ENCODE measurements around the gene PLB1. TPM values are rescaled to one million over a fixed set of nuclear protein-coding genes. Genes with fewer than 3 reads are reported as not detected.

Gene PLB1
- total RNA-seq, 1 experiment from 2014 or later = 0.91 TPM

- no TSS peak for BruUV-seq (replicated peaks)
- Mint-ChIP-seq H3K27me3 (ENCODE audit: insufficient read depth, unreplicated experiment) (peaks cover 30% of the 10 kb centered on the region), H3K4me1 (ENCODE audit: insufficient read depth, unreplicated experiment) (no peaks in the 10 kb centered on the region), H3K36me3 (ENCODE audit: insufficient read depth, unreplicated experiment) (no peaks in the 10 kb centered on the region), H3K9me3 (ENCODE audit: unreplicated experiment) (no peaks in the 10 kb centered on the region), H3K27ac (ENCODE audit: low read depth, unreplicated experiment) (no peak overlapping the region), H3K4me3 (ENCODE audit: unreplicated experiment) (no peak overlapping the region)
- no peak for TF ChIP-seq CTCF (IDR thresholded peaks at IDR 0.05; ENCODE audit: unreplicated experiment)
- intact Hi-C loops (cut with micrococcal nuclease) = no loop called here
- ChIA-PET POLR2A (no interaction called here), CTCF (interaction anchor here (0.7 kb wide), 1 partner anchor 21 kb away, joined by 3 read pairs; no protein-coding TSS in a partner anchor)
- no peak for DNase-seq (ENCODE audit: unreplicated experiment)
Observed at GRCh38 chr2:28534817-28535216, 39.0 kb downstream of the PLB1 start.

- no peaks in the 10 kb centered on the region for H3K36me3 Mint-ChIP-seq (ENCODE audit: insufficient read depth, unreplicated experiment)
- POLR2A ChIA-PET = no interaction called here
- no TSS peak for BruUV-seq (replicated peaks)
- no peaks in the 10 kb centered on the region for H3K9me3 Mint-ChIP-seq (ENCODE audit: unreplicated experiment)
- TF ChIP-seq CTCF (IDR thresholded peaks at IDR 0.05; ENCODE audit: unreplicated experiment) = no peak
- no peak overlapping the region for H3K27ac Mint-ChIP-seq (ENCODE audit: low read depth, unreplicated experiment)
- intact Hi-C loops (cut with micrococcal nuclease) = no loop called here
- H3K4me1 Mint-ChIP-seq (ENCODE audit: insufficient read depth, unreplicated experiment) = no peaks in the 10 kb centered on the region
- CTCF ChIA-PET = no interaction called here
- no peak overlapping the region for H3K4me3 Mint-ChIP-seq (ENCODE audit: unreplicated experiment)
- DNase-seq (ENCODE audit: unreplicated experiment) = no peak
- peaks cover 15% of the 10 kb centered on the region for H3K27me3 Mint-ChIP-seq (ENCODE audit: insufficient read depth, unreplicated experiment)
Observed at GRCh38 chr2:28538134-28538533, 42.3 kb downstream of the PLB1 start.

DNA sequence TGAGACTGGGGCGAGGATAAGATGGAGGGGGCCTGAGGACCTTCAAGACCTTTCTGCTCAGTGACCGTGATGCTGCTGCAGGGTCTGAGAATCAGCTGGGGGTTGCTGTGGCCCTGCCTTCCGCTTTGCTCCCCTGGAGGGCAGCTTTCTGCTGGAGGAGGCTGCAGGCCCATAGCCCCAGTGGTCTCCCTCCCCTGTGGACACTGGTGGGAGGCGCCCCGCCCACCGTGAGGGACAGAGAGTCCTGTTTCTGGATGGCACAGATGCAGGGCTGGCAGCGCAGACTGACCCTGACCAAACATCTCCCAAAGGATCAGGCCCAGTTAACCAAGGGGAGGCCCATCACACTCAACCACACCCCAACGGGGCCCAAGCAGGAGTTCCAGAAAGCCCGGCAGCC, 42.8 kb downstream of the PLB1 start:
- no peaks in the 10 kb centered on the region for H3K36me3 Mint-ChIP-seq (ENCODE audit: insufficient read depth, unreplicated experiment)
- no peaks in the 10 kb centered on the region for H3K4me1 Mint-ChIP-seq (ENCODE audit: insufficient read depth, unreplicated experiment)
- no TSS peak for BruUV-seq (replicated peaks)
- H3K9me3 Mint-ChIP-seq (ENCODE audit: unreplicated experiment) = no peaks in the 10 kb centered on the region
- ChIA-PET CTCF (interaction anchor here (0.8 kb wide), 1 partner anchor 205 kb away, joined by 3 read pairs; no protein-coding TSS in a partner anchor), POLR2A (no interaction called here)
- H3K4me3 Mint-ChIP-seq (ENCODE audit: unreplicated experiment) = no peak overlapping the region
- no peak overlapping the region for H3K27ac Mint-ChIP-seq (ENCODE audit: low read depth, unreplicated experiment)
- TF ChIP-seq CTCF (IDR thresholded peaks at IDR 0.05; ENCODE audit: unreplicated experiment) = no peak
- intact Hi-C loops (cut with micrococcal nuclease) = no loop called here
- peaks cover 9% of the 10 kb centered on the region for H3K27me3 Mint-ChIP-seq (ENCODE audit: insufficient read depth, unreplicated experiment)
- no peak for DNase-seq (ENCODE audit: unreplicated experiment)

DNA sequence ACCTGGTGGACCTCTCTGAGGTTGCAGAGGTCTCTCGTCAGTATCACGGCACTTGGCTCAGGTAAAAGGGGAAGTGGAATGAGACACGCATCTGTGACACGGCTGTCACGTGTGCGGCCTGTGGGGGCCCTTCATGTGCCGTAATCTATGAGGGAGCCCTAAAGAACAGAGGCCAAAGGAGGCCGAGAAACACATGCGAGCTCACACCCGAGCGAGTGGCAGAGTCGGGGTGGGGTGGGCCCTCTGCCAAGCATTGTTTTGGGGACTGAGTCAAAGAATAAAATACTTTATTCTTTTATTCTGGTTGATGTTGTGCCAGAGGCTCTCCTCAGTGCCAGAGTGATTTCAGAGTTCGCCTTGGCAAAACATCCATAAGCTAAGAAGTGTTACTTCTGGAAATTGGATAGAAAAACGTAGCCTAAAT, 43.3 kb downstream of the PLB1 start:
- H3K4me1 Mint-ChIP-seq (ENCODE audit: insufficient read depth, unreplicated experiment) = no peaks in the 10 kb centered on the region
- H3K27ac Mint-ChIP-seq (ENCODE audit: low read depth, unreplicated experiment) = no peak overlapping the region
- ChIA-PET POLR2A (no interaction called here), CTCF (interaction anchor here (0.8 kb wide), 1 partner anchor 205 kb away, joined by 3 read pairs; no protein-coding TSS in a partner anchor)
- H3K36me3 Mint-ChIP-seq (ENCODE audit: insufficient read depth, unreplicated experiment) = no peaks in the 10 kb centered on the region
- H3K9me3 Mint-ChIP-seq (ENCODE audit: unreplicated experiment) = no peaks in the 10 kb centered on the region
- peaks cover 5% of the 10 kb centered on the region for H3K27me3 Mint-ChIP-seq (ENCODE audit: insufficient read depth, unreplicated experiment)
- intact Hi-C loops (cut with micrococcal nuclease) = no loop called here
- no peak for TF ChIP-seq CTCF (IDR thresholded peaks at IDR 0.05; ENCODE audit: unreplicated experiment)
- peak; percentile 19 for DNase-seq (ENCODE audit: unreplicated experiment)
- no peak overlapping the region for H3K4me3 Mint-ChIP-seq (ENCODE audit: unreplicated experiment)
- BruUV-seq (replicated peaks) = no TSS peak
